Stomach (tissue), 4 donors: ENCODE results near the gene PIN4.

ENCODE experiments used
- CTCF ChIP-seq, 7 experiments: fragments of 450-650 bp in 4 of 7; fragments of 200-600 bp in 3 of 7; sonication (generic) in 3 of 7; IDR thresholded peaks; one replicate each; pipeline ENCODE4 v1.5.1; 2016 to 2019; ENCODE audit warnings: antibody characterized with exemption in 7 of 7, control low read depth in 2 of 7, mild to moderate bottlenecking in 1 of 7
- POLR2A ChIP-seq, 4 donors: fragments of 450-650 bp; IDR thresholded peaks; one replicate each; pipeline ENCODE4 v1.6.1; 2016; ENCODE audit warnings: antibody characterized with exemption in 4 of 4, control low read depth in 2 of 4, mild to moderate bottlenecking in 1 of 4, moderate library complexity in 1 of 4

- no peak for TF ChIP-seq CTCF (IDR thresholded peaks at IDR 0.05)
- no peak for TF ChIP-seq POLR2A (IDR thresholded peaks at IDR 0.05)
These were observed 59.4 kb downstream of the PIN4 start for GRCh38 chrX:72240976-72241375.
